SH-SY5Y (cell line): Measurements from ENCODE around the gene MAPK8IP3.

Experiments
- GATA2 ChIP-seq: IDR thresholded peaks from 2 replicates; pipeline ENCODE4 v1.6.1; 2011; ENCODE audit warnings: mild to moderate bottlenecking, low read depth, low read length
- GATA3 ChIP-seq: IDR thresholded peaks from 2 replicates; pipeline ENCODE4 v1.6.1; 2011; ENCODE audit warnings: low read depth, mild to moderate bottlenecking, low read length, moderate library complexity

Gene MAPK8IP3

GRCh38 chr16:1790261-1790610, 84.2 kb downstream of the MAPK8IP3 start:
- TF ChIP-seq GATA2: no peak
- TF ChIP-seq GATA3: no peak

GRCh38 chr16:1790611-1791255, 84.7 kb downstream of the MAPK8IP3 start:
- TF ChIP-seq GATA2 (no peak), GATA3 (no peak)

GRCh38 chr16:1791256-1791942, 85.4 kb downstream of the MAPK8IP3 start:
- TF ChIP-seq GATA2: no peak
- no peak for TF ChIP-seq GATA3

- TF ChIP-seq GATA3: no peak
Observed at GRCh38 chr16:1791943-1792812, 86.2 kb downstream of the MAPK8IP3 start.

- no peak for TF ChIP-seq GATA2
- TF ChIP-seq GATA3: no peak
Observed at GRCh38 chr16:1792836-1793577, 87.0 kb downstream of the MAPK8IP3 start.

GRCh38 chr16:1793578-1794220, 87.7 kb downstream of the MAPK8IP3 start, which contains the start of gene IGFALS:
Gene IGFALS, minus strand, starts transcription at chr16:1793705. Its CDS starts 53 bp downstream, at chr16:1793652.
- TF ChIP-seq GATA3 (no peak), GATA2 (no peak)

- TF ChIP-seq GATA2 (no peak), GATA3 (no peak)
Observed at GRCh38 chr16:1794221-1794871, 88.4 kb downstream of the MAPK8IP3 start.

GRCh38 chr16:1794908-1795666, 89.1 kb downstream of the MAPK8IP3 start:
- TF ChIP-seq GATA2 (no peak), GATA3 (no peak)

GRCh38 chr16:1800701-1801100, 94.7 kb downstream of the MAPK8IP3 start:
- TF ChIP-seq GATA3 (no peak), GATA2 (no peak)

GRCh38 chr16:1807626-1808025, 101.6 kb downstream of the MAPK8IP3 start:
- TF ChIP-seq GATA3 (no peak), GATA2 (no peak)

- TF ChIP-seq GATA3: no peak
- no peak for TF ChIP-seq GATA2
Observed at GRCh38 chr16:1808691-1809090, 102.7 kb downstream of the MAPK8IP3 start.

GRCh38 chr16:1809281-1809801, 103.3 kb downstream of the MAPK8IP3 start:
- no peak for TF ChIP-seq GATA2
- TF ChIP-seq GATA3: no peak
